Coronary artery (tissue), 2 donors: Measurements from ENCODE around the gene TTLL5.
A peak's percentile ranks its signal among the peaks of the same experiment; 100 is the strongest.

Experiments
- DNase-seq: peaks from one replicate; pipeline ENCODE4 v3.0.0-alpha.2; 2017; ENCODE audit warnings: low spot score
- H3K27ac ChIP-seq, 2 donors: fragments of 200-600 bp; sonication (generic); one replicate each; pipeline ENCODE4 v1.5.1; 2016 to 2019
- H3K4me3 ChIP-seq: fragments of 200-600 bp; sonication (generic); 2 replicates; pipeline ENCODE4 v1.5.1; 2016; ENCODE audit warnings: mild to moderate bottlenecking, moderate library complexity
- CTCF ChIP-seq: fragments of 200-600 bp; sonication (generic); IDR thresholded peaks from one replicate; pipeline ENCODE4 v1.5.1; 2019; ENCODE audit warnings: antibody characterized with exemption

Gene TTLL5

DNA sequence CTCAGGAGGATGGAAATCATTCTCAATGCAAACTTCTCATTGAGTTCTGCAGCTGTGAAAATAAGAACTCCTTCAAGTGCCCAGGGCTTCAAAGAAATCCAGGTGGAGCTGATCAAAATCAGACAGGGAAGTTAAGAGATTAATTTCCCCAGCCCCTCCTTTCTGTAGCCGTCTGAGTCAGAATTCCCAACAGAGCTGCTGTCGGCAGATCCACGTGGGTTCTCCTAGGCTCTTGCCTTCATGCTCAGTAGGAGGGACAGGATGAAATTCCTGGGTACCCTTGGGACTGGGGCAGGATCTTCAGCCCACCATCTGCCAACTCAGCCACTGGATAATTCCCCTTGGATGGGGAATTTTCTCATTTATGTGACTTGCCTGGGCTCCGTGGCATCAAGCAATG lies 307.4 kb downstream of the TTLL5 start:
- Histone ChIP-seq H3K27ac (peak overlapping the region in 1 of 2 donors; percentile 44), H3K4me3 (no peak overlapping the region)
- DNase-seq = no peak
- no peak for TF ChIP-seq CTCF

DNA sequence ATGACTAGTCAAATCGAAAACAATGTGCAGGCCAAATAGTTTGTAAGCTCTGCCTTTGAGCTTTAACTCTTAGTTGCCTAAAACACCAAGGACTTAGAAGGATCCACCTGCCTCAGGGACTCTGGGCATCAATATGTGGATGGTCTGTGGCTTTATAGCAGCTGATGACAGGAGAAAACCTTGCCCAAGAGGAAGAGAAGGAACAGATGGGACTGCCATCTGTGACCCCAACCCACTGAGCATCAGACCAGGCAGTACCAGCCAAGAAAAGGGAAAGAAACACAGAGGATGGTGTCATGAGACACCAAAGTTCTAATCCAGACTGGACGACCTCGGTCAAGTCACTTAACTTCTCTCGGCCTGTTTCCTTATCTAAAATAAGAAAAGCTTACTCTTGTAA lies 308.1 kb downstream of the TTLL5 start:
- Histone ChIP-seq H3K4me3 (no peak overlapping the region), H3K27ac (peak overlapping the region in 1 of 2 donors; percentile 44)
- no peak for DNase-seq
- no peak for TF ChIP-seq CTCF

DNA sequence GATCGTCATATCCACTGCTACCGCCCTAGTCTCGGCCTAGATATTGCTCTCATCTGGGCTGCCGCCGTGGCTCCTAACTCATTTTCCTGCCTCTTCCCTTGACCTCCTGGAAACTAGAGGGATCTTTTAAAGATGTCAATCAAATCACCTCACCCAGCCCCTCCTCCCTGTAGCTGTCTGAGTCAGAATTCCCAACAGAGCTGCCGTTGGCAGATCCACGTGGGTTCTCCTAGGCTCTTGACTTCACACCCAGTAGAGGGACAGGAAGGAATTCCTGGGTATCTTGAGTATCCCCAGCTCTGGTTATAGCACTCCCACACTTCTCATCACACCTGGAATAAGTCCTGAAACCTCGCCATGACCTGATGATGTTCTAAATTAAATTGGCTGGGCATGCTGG lies 308.8 kb downstream of the TTLL5 start:
- H3K27ac ChIP-seq = no peak overlapping the region
- H3K4me3 ChIP-seq = no peak overlapping the region
- TF ChIP-seq CTCF = no peak
- no peak for DNase-seq

GRCh38 chr14:75970989-75971388 lies 309.9 kb downstream of the TTLL5 start:
- Histone ChIP-seq H3K27ac (no peak overlapping the region), H3K4me3 (no peak overlapping the region)
- no peak for TF ChIP-seq CTCF
- no peak for DNase-seq

DNA sequence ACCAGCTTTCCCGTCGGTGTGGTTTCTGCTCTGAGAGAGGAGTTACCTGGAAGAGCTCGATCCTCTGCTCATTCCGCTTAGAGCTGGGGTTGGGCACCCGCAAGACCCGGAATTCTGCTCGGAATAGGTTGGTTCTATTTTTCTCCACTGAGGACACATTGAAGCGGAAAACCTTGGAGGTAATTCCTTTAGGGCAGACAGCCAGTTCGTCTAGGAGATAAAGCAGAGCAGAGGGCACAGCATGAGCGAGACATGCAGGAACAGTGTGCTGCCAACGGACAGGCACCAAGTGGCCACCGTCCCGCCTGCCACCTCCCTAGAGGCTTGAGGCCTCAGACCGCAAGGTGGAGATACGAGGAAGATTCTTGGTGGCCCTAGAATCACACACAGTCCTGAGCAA lies 310.5 kb downstream of the TTLL5 start:
- no peak overlapping the region for H3K27ac ChIP-seq
- no peak for DNase-seq
- TF ChIP-seq CTCF = no peak
- no peak overlapping the region for H3K4me3 ChIP-seq

DNA sequence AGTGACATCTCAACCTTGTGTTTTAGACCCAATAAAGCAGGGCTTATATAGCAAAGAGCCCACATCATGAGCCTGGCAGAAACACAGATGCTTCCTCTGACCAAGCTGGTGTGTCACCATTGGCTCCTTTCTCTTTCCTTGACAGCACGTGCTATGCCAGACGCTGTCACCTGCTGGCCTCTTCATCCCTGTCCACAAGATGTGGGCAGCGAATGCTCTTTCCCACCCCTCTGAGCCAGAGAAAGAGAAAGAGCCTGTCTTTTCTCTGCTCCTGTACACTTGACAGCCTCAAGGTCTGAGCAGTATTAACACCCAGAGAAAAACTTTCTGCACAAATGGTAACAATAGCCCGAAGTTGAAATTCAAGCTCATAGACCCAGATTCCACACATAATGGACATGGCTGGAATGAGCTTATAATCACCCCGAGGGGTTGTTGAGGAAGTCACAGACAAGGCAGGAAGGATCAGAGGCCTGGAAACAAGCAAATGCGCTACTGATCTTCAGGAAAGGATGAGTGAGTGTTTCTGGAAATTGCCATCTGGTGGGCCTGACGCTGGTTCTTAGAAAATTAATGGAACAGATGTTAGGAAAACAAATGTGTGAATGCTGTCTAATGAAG lies 311.9 kb downstream of the TTLL5 start:
- TF ChIP-seq CTCF = no peak
- no peak overlapping the region for H3K27ac ChIP-seq
- no peak for DNase-seq
- H3K4me3 ChIP-seq = no peak overlapping the region

GRCh38 chr14:75976826-75977581 lies 316.0 kb downstream of the TTLL5 start:
- no peak for TF ChIP-seq CTCF
- no peak overlapping the region for H3K27ac ChIP-seq
- peak overlapping the region; percentile 12 for H3K4me3 ChIP-seq
- DNase-seq = no peak
